Measurements from ENCODE around the gene MEAK7. TPM values are rescaled to one million over a fixed set of nuclear protein-coding genes. Genes with fewer than 3 reads are reported as not detected.

The MEAK7 gene
- polyA plus RNA-seq, 3 donors, result 2.5 to 5.0 (median 4.7) TPM

- no peak overlapping the region for H3K4me2 ChIP-seq (replicated peaks; ENCODE audit: extremely low read depth, low read length, poor library complexity, severe bottlenecking)
- intact Hi-C loops (cut with micrococcal nuclease), result loop anchor here in 1 of 2 donors (10.0 kb wide), 2 partner anchors 225 to 535 kb away; partner anchors contain the start of gene NECAB2
- no peak for DNase-seq
- no peak overlapping the region for H3K4me3 ChIP-seq (replicated peaks in 1 of 3; ENCODE audit: low read depth in 2 of 3, low read length in 3 of 3)
- H3K27me3 Mint-ChIP-seq (ENCODE audit: low read depth in 3 of 3), result peaks cover 0 to 2% (median 0%) of the 10 kb centered on the region in 3 donors
- peaks cover 8 to 11% of the 10 kb centered on the region in 2 donors for H3K4me1 ChIP-seq (ENCODE audit: control insufficient read depth in 1 of 2, insufficient read depth in 2 of 2, low read length in 2 of 2)
- no peaks in the 10 kb centered on the region for H4K20me1 ChIP-seq (ENCODE audit: insufficient read depth, low read length)
- no peaks in the 10 kb centered on the region for H3K9me3 ChIP-seq (replicated peaks in 1 of 2; ENCODE audit: control insufficient read depth in 1 of 2, insufficient read depth in 1 of 2, low read length in 2 of 2)
- peaks cover 4 to 33% of the 10 kb centered on the region in 2 donors for H3K36me3 ChIP-seq (replicated peaks in 1 of 2; ENCODE audit: control insufficient read depth in 1 of 2, insufficient read depth in 2 of 2, low read length in 2 of 2)
- no peak overlapping the region for H2AFZ ChIP-seq (ENCODE audit: insufficient read depth, low read depth, low read length, poor library complexity, severe bottlenecking)
- TF ChIP-seq CTCF (IDR thresholded peaks at IDR 0.05), result no peak
- WGBS (ENCODE audit: insufficient coverage), result over 99% methylated on average over 15 of the region's 15 CpGs
- peaks cover 6% of the 10 kb centered on the region for H3K4me1 Mint-ChIP-seq
- no peak overlapping the region for H3K4me3 Mint-ChIP-seq
- H3K27ac ChIP-seq (ENCODE audit: low read depth in 1 of 2, low read length in 2 of 2), result no peak overlapping the region
- peaks cover 34 to 42% of the 10 kb centered on the region in 2 donors for H3K36me3 Mint-ChIP-seq
- H3K79me2 ChIP-seq (ENCODE audit: insufficient read depth, low read length), result no peaks in the 10 kb centered on the region
- peaks cover 0 to 4% (median 0%) of the 10 kb centered on the region in 7 donors for H3K9me3 Mint-ChIP-seq
- no peak overlapping the region for H3K27ac Mint-ChIP-seq
- H3K9ac ChIP-seq (ENCODE audit: insufficient read depth, low read length, poor library complexity, severe bottlenecking), result no peak overlapping the region
- H3K27me3 ChIP-seq (ENCODE audit: control insufficient read depth in 2 of 2, insufficient read depth in 2 of 2, low read length in 2 of 2), result no peaks in the 10 kb centered on the region
These were observed 4.8 kb downstream of the MEAK7 start for GRCh38 chr16:84499638-84500037.

GRCh38 chr16:84498859-84499620 lies 5.4 kb downstream of the MEAK7 start:
- Histone ChIP-seq H3K79me2 (ENCODE audit: insufficient read depth, low read length) (no peaks in the 10 kb centered on the region), H3K36me3 (replicated peaks in 1 of 2; ENCODE audit: control insufficient read depth in 1 of 2, insufficient read depth in 2 of 2, low read length in 2 of 2) (peaks cover 4 to 39% of the 10 kb centered on the region in 2 donors), H3K27ac (ENCODE audit: low read depth in 1 of 2, low read length in 2 of 2) (no peak overlapping the region), H3K4me1 (ENCODE audit: control insufficient read depth in 1 of 2, insufficient read depth in 2 of 2, low read length in 2 of 2) (peaks cover 5 to 6% of the 10 kb centered on the region in 2 donors), H3K9me3 (replicated peaks in 1 of 2; ENCODE audit: control insufficient read depth in 1 of 2, insufficient read depth in 1 of 2, low read length in 2 of 2) (no peaks in the 10 kb centered on the region), H3K4me2 (replicated peaks; ENCODE audit: extremely low read depth, low read length, poor library complexity, severe bottlenecking) (no peak overlapping the region), H3K27me3 (ENCODE audit: control insufficient read depth in 2 of 2, insufficient read depth in 2 of 2, low read length in 2 of 2) (no peaks in the 10 kb centered on the region), H3K9ac (ENCODE audit: insufficient read depth, low read length, poor library complexity, severe bottlenecking) (no peak overlapping the region), H2AFZ (ENCODE audit: insufficient read depth, low read depth, low read length, poor library complexity, severe bottlenecking) (no peak overlapping the region), H4K20me1 (ENCODE audit: insufficient read depth, low read length) (no peaks in the 10 kb centered on the region), H3K4me3 (replicated peaks in 1 of 3; ENCODE audit: low read depth in 2 of 3, low read length in 3 of 3) (no peak overlapping the region)
- no peak for TF ChIP-seq CTCF (IDR thresholded peaks at IDR 0.05)
- Mint-ChIP-seq H3K27me3 (ENCODE audit: low read depth in 3 of 3) (peaks cover 0 to 2% (median 0%) of the 10 kb centered on the region in 3 donors), H3K4me1 (peaks cover 5% of the 10 kb centered on the region), H3K4me3 (no peak overlapping the region), H3K9me3 (peaks cover 0 to 7% (median 4%) of the 10 kb centered on the region in 7 donors), H3K27ac (no peak overlapping the region), H3K36me3 (peaks cover 39 to 48% of the 10 kb centered on the region in 2 donors)
- 96% methylated on average over 10 of the region's 13 CpGs for WGBS (ENCODE audit: insufficient coverage)
- intact Hi-C loops (cut with micrococcal nuclease), result no loop called here
- no peak for DNase-seq
